HAP-1 (cell line): ENCODE results near the gene APH1B.
A peak's percentile ranks its signal among the peaks of the same experiment; 100 is the strongest.
"Not testable (repeated sequence)": the region's sequence is repeated elsewhere in the genome, so short reads cannot be mapped to it uniquely, and the experiment has no call there.

Experiments used
- DNase-seq, 2 experiments: peaks; one replicate each; pipeline ENCODE4 v3.0.0-alpha.2; 2016 to 2020; ENCODE audit warnings: low spot score in 2 of 2
- H3K27me3 ChIP-seq: fragments of 250-450 bp; sonication (Bioruptor Pico); 2 replicates; pipeline ENCODE4 v1.5.1; 2020; ENCODE audit warnings: low read depth, mild to moderate bottlenecking, moderate library complexity
- H3K36me3 ChIP-seq: fragments of 250-450 bp; sonication (Bioruptor Pico); replicated peaks from 2 replicates; pipeline ENCODE4 v1.5.1; 2020; ENCODE audit warnings: mild to moderate bottlenecking
- H3K4me1 ChIP-seq: fragments of 250-450 bp; sonication (Bioruptor Pico); 2 replicates; pipeline ENCODE4 v1.5.1; 2020; ENCODE audit warnings: mild to moderate bottlenecking
- H3K4me3 ChIP-seq: fragments of 250-450 bp; sonication (Bioruptor Pico); 2 replicates; pipeline ENCODE4 v1.5.1; 2020; ENCODE audit warnings: mild to moderate bottlenecking, moderate library complexity
- H3K9me3 ChIP-seq: fragments of 250-450 bp; sonication (Bioruptor Pico); 2 replicates; pipeline ENCODE4 v1.5.1; 2020; ENCODE audit warnings: mild to moderate bottlenecking, moderate library complexity
- in situ Hi-C: fragments of 300-500 bp; cut with MboI; formaldehyde crosslinking; loops from 3 replicates; pipeline ENCODE4 v1.14.3; 2020; ENCODE audit warnings: low sequenced_read_pairs, inconsistent platforms, mixed read lengths

APH1B gene

GRCh38 chr15:63334821-63335220 is 57.4 kb downstream of the APH1B start:
- DNase-seq: no peak
- in situ Hi-C loops: no loop called here
- Histone ChIP-seq H3K27me3 (peaks cover 87% of the 10 kb centered on the region), H3K36me3 (no peaks in the 10 kb centered on the region), H3K4me1 (no peaks in the 10 kb centered on the region), H3K9me3 (no peaks in the 10 kb centered on the region), H3K4me3 (no peak overlapping the region)

- H3K36me3 ChIP-seq: no peaks in the 10 kb centered on the region
- in situ Hi-C loops: no loop called here
- no peak for DNase-seq
- no peaks in the 10 kb centered on the region for H3K4me1 ChIP-seq
- no peaks in the 10 kb centered on the region for H3K9me3 ChIP-seq
- no peak overlapping the region for H3K4me3 ChIP-seq
- H3K27me3 ChIP-seq: peaks cover 92% of the 10 kb centered on the region
These were observed 58.3 kb downstream of the APH1B start for GRCh38 chr15:63335543-63336240.

- Histone ChIP-seq H3K36me3 (no peaks in the 10 kb centered on the region), H3K27me3 (peaks cover 92% of the 10 kb centered on the region), H3K9me3 (no peaks in the 10 kb centered on the region), H3K4me3 (no peak overlapping the region), H3K4me1 (no peaks in the 10 kb centered on the region)
- in situ Hi-C loops: no loop called here
- DNase-seq: no peak
These were observed 59.6 kb downstream of the APH1B start for GRCh38 chr15:63337046-63337445.

GRCh38 chr15:63338170-63338569 is 60.8 kb downstream of the APH1B start:
- DNase-seq: no peak

GRCh38 chr15:63339006-63339766 is 61.8 kb downstream of the APH1B start:
- no peaks in the 10 kb centered on the region for H3K4me1 ChIP-seq
- H3K27me3 ChIP-seq: peaks cover 90% of the 10 kb centered on the region
- in situ Hi-C loops: no loop called here
- no peak for DNase-seq
- H3K36me3 ChIP-seq: no peaks in the 10 kb centered on the region
- no peaks in the 10 kb centered on the region for H3K9me3 ChIP-seq
- H3K4me3 ChIP-seq: no peak overlapping the region

More at GRCh38 chr15:63338170-63338569, 60.8 kb downstream of the APH1B start:
- no peaks in the 10 kb centered on the region for H3K4me1 ChIP-seq
- no peak overlapping the region for H3K4me3 ChIP-seq
- H3K27me3 ChIP-seq: peaks cover 87% of the 10 kb centered on the region
- in situ Hi-C loops: no loop called here
- H3K9me3 ChIP-seq: no peaks in the 10 kb centered on the region
- H3K36me3 ChIP-seq: no peaks in the 10 kb centered on the region

GRCh38 chr15:63339836-63340235 is 62.4 kb downstream of the APH1B start:
- Histone ChIP-seq H3K36me3 (no peaks in the 10 kb centered on the region), H3K4me3 (no peak overlapping the region), H3K27me3 (peaks cover 92% of the 10 kb centered on the region), H3K9me3 (no peaks in the 10 kb centered on the region), H3K4me1 (no peaks in the 10 kb centered on the region)
- in situ Hi-C loops: no loop called here
- no peak for DNase-seq

GRCh38 chr15:63340353-63340752 is 62.9 kb downstream of the APH1B start:
- no peaks in the 10 kb centered on the region for H3K9me3 ChIP-seq
- DNase-seq: no peak
- H3K4me1 ChIP-seq: no peaks in the 10 kb centered on the region
- H3K27me3 ChIP-seq: peaks cover 92% of the 10 kb centered on the region
- H3K4me3 ChIP-seq: no peak overlapping the region
- in situ Hi-C loops: no loop called here
- H3K36me3 ChIP-seq: no peaks in the 10 kb centered on the region

GRCh38 chr15:63340878-63341277 is 63.5 kb downstream of the APH1B start:
- no peaks in the 10 kb centered on the region for H3K9me3 ChIP-seq
- no peak overlapping the region for H3K4me3 ChIP-seq
- H3K4me1 ChIP-seq: no peaks in the 10 kb centered on the region
- no peak for DNase-seq
- in situ Hi-C loops: no loop called here
- H3K36me3 ChIP-seq: no peaks in the 10 kb centered on the region
- peaks cover 94% of the 10 kb centered on the region for H3K27me3 ChIP-seq

- Histone ChIP-seq H3K36me3 (no peaks in the 10 kb centered on the region), H3K9me3 (no peaks in the 10 kb centered on the region), H3K4me3 (no peak overlapping the region), H3K27me3 (peaks cover 95% of the 10 kb centered on the region), H3K4me1 (no peaks in the 10 kb centered on the region)
- in situ Hi-C loops: no loop called here
- no peak for DNase-seq
These were observed 64.5 kb downstream of the APH1B start for GRCh38 chr15:63341898-63342297.

- peaks cover 95% of the 10 kb centered on the region for H3K27me3 ChIP-seq
- in situ Hi-C loops, H3K4me3 ChIP-seq, H3K9me3 ChIP-seq, H3K36me3 ChIP-seq, H3K4me1 ChIP-seq: not testable (repeated sequence)
- DNase-seq: peak in 1 of 2 experiments; percentile 89
These were observed 65.7 kb downstream of the APH1B start for GRCh38 chr15:63342996-63343562.

GRCh38 chr15:63344731-63345390 is 67.5 kb downstream of the APH1B start:
- Histone ChIP-seq H3K9me3 (no peaks in the 10 kb centered on the region), H3K4me3 (no peak overlapping the region), H3K4me1 (no peaks in the 10 kb centered on the region), H3K36me3 (no peaks in the 10 kb centered on the region), H3K27me3 (peaks cover 95% of the 10 kb centered on the region)
- DNase-seq: no peak
- in situ Hi-C loops: no loop called here

- in situ Hi-C loops: no loop called here
- peaks cover 95% of the 10 kb centered on the region for H3K27me3 ChIP-seq
- DNase-seq: no peak
- no peaks in the 10 kb centered on the region for H3K36me3 ChIP-seq
- H3K9me3 ChIP-seq: no peaks in the 10 kb centered on the region
- no peak overlapping the region for H3K4me3 ChIP-seq
- no peaks in the 10 kb centered on the region for H3K4me1 ChIP-seq
These were observed 68.0 kb downstream of the APH1B start for GRCh38 chr15:63345391-63345752.

- in situ Hi-C loops: no loop called here
- no peaks in the 10 kb centered on the region for H3K9me3 ChIP-seq
- DNase-seq: no peak
- no peaks in the 10 kb centered on the region for H3K4me1 ChIP-seq
- H3K4me3 ChIP-seq: no peak overlapping the region
- H3K27me3 ChIP-seq: peaks cover 95% of the 10 kb centered on the region
- H3K36me3 ChIP-seq: no peaks in the 10 kb centered on the region
These were observed 69.9 kb downstream of the APH1B start for GRCh38 chr15:63347074-63347857.
